ENCODE measurements around the gene ARL2.
"Not testable (repeated sequence)": the region's sequence is repeated elsewhere in the genome, so short reads cannot be mapped to it uniquely, and the experiment has no call there.

ARL2 gene

DNA sequence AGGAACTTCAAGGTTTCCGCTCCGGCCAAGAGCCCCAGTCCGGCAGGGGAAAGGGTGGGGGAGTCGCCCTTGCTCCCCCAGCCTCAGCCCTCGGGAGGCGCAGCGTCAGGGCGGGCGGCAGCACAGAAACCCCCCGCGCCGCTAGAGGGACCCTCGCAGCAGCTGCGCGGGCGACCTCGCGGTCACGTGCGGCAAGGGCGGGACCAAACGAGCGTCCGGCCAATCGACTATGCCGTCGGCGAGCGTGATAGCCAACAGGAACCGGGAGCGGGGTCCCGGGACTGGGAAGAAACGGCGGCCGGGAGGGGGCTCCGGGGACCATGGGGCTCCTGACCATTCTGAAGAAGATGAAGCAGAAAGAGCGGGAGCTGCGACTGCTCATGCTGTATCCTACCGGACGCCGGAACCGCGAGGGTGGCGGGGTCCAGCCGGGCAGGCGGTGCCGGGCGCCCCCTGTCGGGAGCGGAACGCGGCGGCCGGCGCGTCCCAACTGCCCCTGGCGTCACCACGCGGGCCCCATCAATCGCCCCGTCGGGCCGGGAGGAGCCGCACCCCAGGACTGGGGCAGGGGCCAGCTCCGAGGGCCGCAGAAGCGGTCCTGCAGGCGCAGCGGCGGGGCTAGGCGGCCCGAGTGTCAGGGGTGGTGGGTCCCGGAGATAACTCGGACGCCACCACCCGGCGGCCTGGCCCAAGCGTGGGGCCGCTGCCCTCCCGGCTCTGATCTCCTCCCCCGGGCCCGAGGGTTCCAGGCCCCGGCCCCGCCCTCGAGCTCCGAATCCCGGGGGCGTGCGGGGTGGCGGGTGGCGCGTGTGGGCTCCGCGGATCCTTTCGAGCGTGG lies at the start of gene ARL2:
TSS of gene ARL2 (plus strand) at position 273 of the 838 bp plus-strand sequence. CDS start at position 321, 48 bp downstream.
- Histone ChIP-seq H3K27me3 (ENCODE audit: insufficient read depth, insufficient read length) (no peaks in the 10 kb centered on the region), H3K4me3 (ENCODE audit: insufficient read length, low read depth) (peak within 1 kb of the TSS; percentile 68), H3K9me3 (ENCODE audit: insufficient read depth, low read length) (peaks cover 49% of the 10 kb centered on the region; the same call in 1 of the 2 replicates), H3K36me3 (ENCODE audit: insufficient read depth, insufficient read length, low read length) (peaks cover 26% of the 10 kb centered on the region), H3K9ac (ENCODE audit: insufficient read length, low read depth) (peak within 1 kb of the TSS; percentile 91), H3K4me1 (ENCODE audit: insufficient read depth, insufficient read length) (peaks cover 3% of the 10 kb centered on the region)
- TF ChIP-seq YY1 (IDR thresholded peaks at IDR 0.05; ENCODE audit: insufficient read depth, insufficient read length) (peak; percentile 9), SUZ12 (IDR thresholded peaks at IDR 0.05; ENCODE audit: extremely low read depth, insufficient read depth, insufficient read length) (no peak)
- DNase-seq (ENCODE audit: low read depth, low spot score): peak; percentile 95

DNA sequence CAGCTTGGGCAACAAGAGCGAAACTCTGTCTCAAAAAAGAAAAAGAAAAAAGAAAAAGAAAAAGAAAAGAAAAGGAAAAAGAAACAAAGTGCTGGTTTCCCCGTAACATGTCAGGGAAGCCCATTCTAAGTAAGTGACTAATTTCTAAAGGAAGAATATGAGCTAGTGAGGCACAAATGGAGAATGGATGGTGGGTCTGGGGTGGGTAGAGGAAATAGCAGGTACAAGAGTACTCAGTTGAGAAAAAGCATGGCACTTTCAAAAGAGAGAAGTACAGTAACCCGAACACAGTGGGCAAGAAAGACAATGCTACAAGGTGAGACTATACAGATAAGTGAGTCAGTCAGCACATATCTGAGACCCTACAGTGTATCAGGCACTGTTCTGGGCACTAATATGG lies 46.6 kb upstream of the ARL2 start:
- Histone ChIP-seq H3K27me3 (ENCODE audit: insufficient read depth, insufficient read length) (no peaks in the 10 kb centered on the region), H3K36me3 (ENCODE audit: insufficient read depth, insufficient read length, low read length) (no peaks in the 10 kb centered on the region), H3K9ac (ENCODE audit: insufficient read length, low read depth) (no peak overlapping the region), H3K9me3 (ENCODE audit: insufficient read depth, low read length) (no peaks in the 10 kb centered on the region), H3K4me1 (ENCODE audit: insufficient read depth, insufficient read length) (no peaks in the 10 kb centered on the region), H3K4me3 (ENCODE audit: insufficient read length, low read depth) (no peak overlapping the region)
- DNase-seq (ENCODE audit: low read depth, low spot score): no peak
- TF ChIP-seq ZNF274 (IDR thresholded peaks at IDR 0.05; ENCODE audit: low read depth, low read length) (no peak), SUZ12 (IDR thresholded peaks at IDR 0.05; ENCODE audit: extremely low read depth, insufficient read depth, insufficient read length) (no peak), YY1 (IDR thresholded peaks at IDR 0.05; ENCODE audit: insufficient read depth, insufficient read length) (no peak)

DNA sequence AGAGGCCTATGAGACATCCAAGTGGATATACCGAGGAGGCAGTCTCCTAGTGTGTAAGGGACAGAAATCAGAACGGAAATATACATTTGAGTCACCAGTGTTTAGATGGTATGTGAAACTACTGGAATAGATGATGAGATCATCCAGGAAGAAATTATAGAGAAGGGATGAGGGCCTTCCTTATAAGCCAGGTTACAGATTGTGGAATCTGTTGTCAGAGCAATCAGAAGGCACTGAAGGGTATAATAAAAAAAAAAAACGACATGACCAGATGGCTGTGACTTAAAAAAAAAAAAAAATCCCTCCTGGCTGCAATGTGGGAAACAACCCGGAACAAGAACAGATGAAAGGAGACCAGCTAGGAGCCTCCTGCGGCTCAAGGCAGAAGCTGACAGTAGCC lies 44.8 kb upstream of the ARL2 start:
- no peaks in the 10 kb centered on the region for H3K36me3 ChIP-seq (ENCODE audit: insufficient read depth, insufficient read length, low read length)
- H3K4me1 ChIP-seq (ENCODE audit: insufficient read depth, insufficient read length): no peaks in the 10 kb centered on the region
- no peak for DNase-seq (ENCODE audit: low read depth, low spot score)
- H3K9me3 ChIP-seq (ENCODE audit: insufficient read depth, low read length): no peaks in the 10 kb centered on the region
- H3K9ac ChIP-seq (ENCODE audit: insufficient read length, low read depth): no peak overlapping the region
- no peak overlapping the region for H3K4me3 ChIP-seq (ENCODE audit: insufficient read length, low read depth)
- no peaks in the 10 kb centered on the region for H3K27me3 ChIP-seq (ENCODE audit: insufficient read depth, insufficient read length)
- TF ChIP-seq ZNF274 (IDR thresholded peaks at IDR 0.05; ENCODE audit: low read depth, low read length): no peak
- TF ChIP-seq YY1 (IDR thresholded peaks at IDR 0.05; ENCODE audit: insufficient read depth, insufficient read length): no peak
- TF ChIP-seq SUZ12 (IDR thresholded peaks at IDR 0.05; ENCODE audit: extremely low read depth, insufficient read depth, insufficient read length): no peak

DNA sequence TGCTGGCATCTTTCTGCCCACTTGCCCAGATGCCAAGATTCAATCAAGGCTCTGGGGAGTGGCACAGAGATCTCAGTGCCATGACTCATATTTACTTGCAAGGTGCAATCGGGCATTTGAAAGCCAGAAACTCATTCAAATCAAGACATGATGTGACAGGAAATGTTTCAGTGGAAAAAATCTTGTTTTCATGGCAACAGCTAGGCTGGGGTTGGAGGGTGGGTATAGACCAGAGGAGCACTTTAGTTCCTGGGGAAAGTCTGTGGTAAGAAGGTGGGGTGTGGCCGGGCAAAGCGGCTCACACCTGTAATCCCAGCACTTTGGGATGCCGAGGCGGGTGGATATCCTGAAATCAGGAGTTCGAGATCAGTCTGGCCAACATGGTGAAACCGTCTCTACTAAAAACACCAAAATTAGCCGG lies 43.2 kb upstream of the ARL2 start:
- H3K36me3 ChIP-seq (ENCODE audit: insufficient read depth, insufficient read length, low read length): no peaks in the 10 kb centered on the region
- H3K9me3 ChIP-seq (ENCODE audit: insufficient read depth, low read length): no peaks in the 10 kb centered on the region
- no peaks in the 10 kb centered on the region for H3K4me1 ChIP-seq (ENCODE audit: insufficient read depth, insufficient read length)
- no peak for TF ChIP-seq SUZ12 (IDR thresholded peaks at IDR 0.05; ENCODE audit: extremely low read depth, insufficient read depth, insufficient read length)
- H3K27me3 ChIP-seq (ENCODE audit: insufficient read depth, insufficient read length): no peaks in the 10 kb centered on the region
- no peak for DNase-seq (ENCODE audit: low read depth, low spot score)
- H3K9ac ChIP-seq (ENCODE audit: insufficient read length, low read depth): no peak overlapping the region
- H3K4me3 ChIP-seq (ENCODE audit: insufficient read length, low read depth): no peak overlapping the region

DNA sequence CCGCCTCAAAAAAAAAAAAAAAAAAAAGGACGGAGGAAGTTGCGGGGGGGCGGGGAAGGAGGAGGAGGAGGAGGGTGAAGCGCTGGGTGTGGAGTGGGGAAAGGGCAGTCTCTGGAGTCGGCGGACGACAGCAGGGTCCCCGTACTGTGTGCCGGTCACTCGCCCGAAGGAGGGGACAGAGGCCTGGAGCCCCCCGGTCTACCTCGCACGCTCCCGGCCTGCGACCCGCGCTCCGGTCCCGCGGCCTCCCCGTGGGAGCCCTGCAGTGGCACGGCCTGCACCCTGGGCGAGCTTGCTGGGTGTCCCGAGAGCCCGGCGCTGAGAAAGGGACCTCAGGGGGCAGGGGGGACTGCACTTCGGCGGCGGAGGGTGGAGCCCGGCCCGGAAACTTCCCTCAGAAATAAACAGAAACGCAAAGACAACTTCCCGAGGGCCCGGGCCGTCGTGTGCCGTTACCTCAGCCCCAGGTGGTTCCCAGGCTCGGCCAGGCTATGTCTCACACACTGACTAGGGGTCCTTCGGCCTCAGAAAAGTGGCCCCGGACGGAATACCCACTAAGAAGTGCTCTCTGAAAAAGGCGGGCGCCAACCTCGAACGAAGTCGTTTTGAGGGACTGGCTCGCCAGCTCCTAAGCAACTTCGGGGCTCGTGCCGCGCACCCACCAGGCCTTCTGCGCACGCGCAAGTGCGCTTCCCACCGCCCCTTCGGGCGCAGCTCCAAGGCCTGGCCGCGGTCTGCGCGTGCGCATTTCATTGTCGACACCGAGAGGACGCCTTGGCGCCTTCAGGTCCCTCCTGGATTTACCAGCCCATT lies 42.3 kb upstream of the ARL2 start, which contains the start of gene MAJIN:
TSS of gene MAJIN (minus strand) at position 688 of the 813 bp plus-strand sequence. CDS start 12,703 bp downstream, outside the sequence.
- Histone ChIP-seq H3K4me1 (ENCODE audit: insufficient read depth, insufficient read length) (no peaks in the 10 kb centered on the region), H3K36me3 (ENCODE audit: insufficient read depth, insufficient read length, low read length) (no peaks in the 10 kb centered on the region), H3K9me3 (ENCODE audit: insufficient read depth, low read length) (no peaks in the 10 kb centered on the region), H3K9ac (ENCODE audit: insufficient read length, low read depth) (no peak within 1 kb of the TSS), H3K27me3 (ENCODE audit: insufficient read depth, insufficient read length) (no peaks in the 10 kb centered on the region), H3K4me3 (ENCODE audit: insufficient read length, low read depth) (no peak within 1 kb of the TSS)
- TF ChIP-seq YY1 (IDR thresholded peaks at IDR 0.05; ENCODE audit: insufficient read depth, insufficient read length) (no peak), ZNF274 (IDR thresholded peaks at IDR 0.05; ENCODE audit: low read depth, low read length) (no peak), SUZ12 (IDR thresholded peaks at IDR 0.05; ENCODE audit: extremely low read depth, insufficient read depth, insufficient read length) (no peak)
- no peak for DNase-seq (ENCODE audit: low read depth, low spot score)

DNA sequence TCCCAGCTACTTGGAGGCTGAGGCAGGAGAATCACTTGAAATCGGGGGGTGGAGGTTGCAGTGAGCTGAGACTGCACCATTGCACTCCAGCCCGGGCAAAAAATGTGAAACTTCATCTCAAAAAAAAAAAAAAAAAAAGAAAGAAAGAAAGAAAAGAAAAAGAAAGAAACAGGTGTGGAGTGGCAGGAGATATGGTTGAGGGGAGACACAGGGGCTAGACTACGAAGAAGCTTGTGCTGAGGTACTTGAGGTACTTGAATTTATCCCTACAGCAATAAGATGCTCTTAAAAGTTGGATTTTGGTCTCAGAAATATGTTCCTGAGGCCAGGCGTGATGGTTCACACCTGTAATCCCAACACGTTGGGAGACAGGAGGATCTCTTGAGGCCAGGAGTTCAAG lies 39.8 kb upstream of the ARL2 start:
- H3K4me3 ChIP-seq (ENCODE audit: insufficient read length, low read depth): no peak overlapping the region
- no peak overlapping the region for H3K9ac ChIP-seq (ENCODE audit: insufficient read length, low read depth)
- H3K36me3 ChIP-seq (ENCODE audit: insufficient read depth, insufficient read length, low read length): no peaks in the 10 kb centered on the region
- no peaks in the 10 kb centered on the region for H3K27me3 ChIP-seq (ENCODE audit: insufficient read depth, insufficient read length)
- peaks cover 3% of the 10 kb centered on the region for H3K4me1 ChIP-seq (ENCODE audit: insufficient read depth, insufficient read length)
- TF ChIP-seq ZNF274 (IDR thresholded peaks at IDR 0.05; ENCODE audit: low read depth, low read length) (no peak), SUZ12 (IDR thresholded peaks at IDR 0.05; ENCODE audit: extremely low read depth, insufficient read depth, insufficient read length) (no peak), YY1 (IDR thresholded peaks at IDR 0.05; ENCODE audit: insufficient read depth, insufficient read length) (no peak)
- DNase-seq (ENCODE audit: low read depth, low spot score): no peak
- H3K9me3 ChIP-seq (ENCODE audit: insufficient read depth, low read length): no peaks in the 10 kb centered on the region

DNA sequence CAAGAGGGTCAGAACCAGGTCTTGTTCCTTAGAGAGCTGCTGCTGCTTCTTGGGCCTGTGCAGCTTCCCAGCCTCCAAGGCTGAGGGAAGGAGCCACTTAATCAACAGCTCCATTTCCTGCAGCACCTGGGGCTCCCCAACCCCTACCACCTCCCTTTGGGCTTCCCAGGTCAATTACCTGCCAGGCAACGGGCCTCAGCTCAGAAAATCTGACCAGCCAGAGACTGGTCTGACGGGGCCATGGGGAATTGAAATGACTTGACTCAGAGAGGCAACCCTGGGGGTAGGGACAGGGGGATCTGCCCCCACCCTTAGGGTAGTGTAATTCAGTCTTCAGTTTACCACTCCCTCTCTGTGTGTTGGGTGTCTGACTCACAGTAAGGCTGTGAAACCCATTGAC lies 37.3 kb upstream of the ARL2 start:
- Histone ChIP-seq H3K9me3 (ENCODE audit: insufficient read depth, low read length) (no peaks in the 10 kb centered on the region), H3K4me1 (ENCODE audit: insufficient read depth, insufficient read length) (peaks cover 3% of the 10 kb centered on the region), H3K36me3 (ENCODE audit: insufficient read depth, insufficient read length, low read length) (no peaks in the 10 kb centered on the region), H3K4me3 (ENCODE audit: insufficient read length, low read depth) (no peak overlapping the region), H3K27me3 (ENCODE audit: insufficient read depth, insufficient read length) (no peaks in the 10 kb centered on the region), H3K9ac (ENCODE audit: insufficient read length, low read depth) (no peak overlapping the region)
- no peak for DNase-seq (ENCODE audit: low read depth, low spot score)
- no peak for TF ChIP-seq YY1 (IDR thresholded peaks at IDR 0.05; ENCODE audit: insufficient read depth, insufficient read length)

DNA sequence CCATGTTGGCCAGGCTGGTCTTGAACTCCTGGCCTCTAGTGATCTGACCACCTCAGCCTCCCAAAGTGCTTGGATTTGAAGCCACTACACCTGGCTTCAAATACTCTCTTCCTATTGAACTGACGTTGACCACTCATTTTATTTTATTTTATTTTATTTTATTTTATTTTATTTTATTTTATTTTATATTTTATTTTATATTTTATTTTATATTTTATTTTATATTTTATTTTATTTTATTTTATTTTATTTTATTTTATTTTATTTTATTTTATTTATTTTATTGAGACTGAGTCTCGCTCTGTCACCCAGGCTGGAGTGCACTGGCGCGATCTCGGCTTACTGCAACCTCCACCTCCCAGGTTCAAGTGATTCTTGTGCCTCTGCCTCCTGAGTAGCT lies 30.6 kb upstream of the ARL2 start:
- H3K4me3 ChIP-seq (ENCODE audit: insufficient read length, low read depth); H3K4me1 ChIP-seq (ENCODE audit: insufficient read depth, insufficient read length); H3K27me3 ChIP-seq (ENCODE audit: insufficient read depth, insufficient read length); DNase-seq (ENCODE audit: low read depth, low spot score); H3K36me3 ChIP-seq (ENCODE audit: insufficient read depth, insufficient read length, low read length); H3K9me3 ChIP-seq (ENCODE audit: insufficient read depth, low read length); H3K9ac ChIP-seq (ENCODE audit: insufficient read length, low read depth): not testable (repeated sequence)

Measured in NT2/D1 (cell line).